GM20000 (cell line): ENCODE results near the gene LPP.

Experiments
- DNase-seq: peaks from one replicate; pipeline ENCODE4 v3.0.0; 2012; ENCODE audit warnings: low spot score
- TF ChIP-seq, protein P1 (sequence below): IDR thresholded peaks from 2 replicates; pipeline ENCODE4 v1.5.1; 2012; ENCODE audit warnings: mild to moderate bottlenecking, control low read depth; ENCODE audit errors: extremely low read depth, missing control alignments

Gene LPP

DNA sequence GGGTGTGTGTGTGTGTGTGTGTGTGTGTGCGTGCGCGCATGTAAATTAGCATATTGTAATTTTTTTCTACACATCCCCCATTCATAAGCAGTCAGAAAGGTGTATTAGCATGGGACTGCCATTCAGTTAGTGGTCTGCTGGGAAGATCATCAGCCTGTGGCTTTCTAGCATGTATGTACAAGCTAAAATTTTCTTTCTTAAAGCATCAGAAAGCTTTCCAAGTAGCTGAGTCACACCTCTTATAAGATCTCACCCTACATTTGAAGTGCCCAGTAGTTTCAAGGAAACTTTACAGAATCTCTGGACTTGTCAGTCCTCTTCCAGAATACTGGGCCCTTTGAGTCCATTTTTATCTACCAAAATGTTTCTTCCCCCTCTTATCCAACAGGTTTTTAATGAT lies 606.5 kb downstream of the LPP start:
- DNase-seq, result no peak
- TF ChIP-seq, protein P1, sequence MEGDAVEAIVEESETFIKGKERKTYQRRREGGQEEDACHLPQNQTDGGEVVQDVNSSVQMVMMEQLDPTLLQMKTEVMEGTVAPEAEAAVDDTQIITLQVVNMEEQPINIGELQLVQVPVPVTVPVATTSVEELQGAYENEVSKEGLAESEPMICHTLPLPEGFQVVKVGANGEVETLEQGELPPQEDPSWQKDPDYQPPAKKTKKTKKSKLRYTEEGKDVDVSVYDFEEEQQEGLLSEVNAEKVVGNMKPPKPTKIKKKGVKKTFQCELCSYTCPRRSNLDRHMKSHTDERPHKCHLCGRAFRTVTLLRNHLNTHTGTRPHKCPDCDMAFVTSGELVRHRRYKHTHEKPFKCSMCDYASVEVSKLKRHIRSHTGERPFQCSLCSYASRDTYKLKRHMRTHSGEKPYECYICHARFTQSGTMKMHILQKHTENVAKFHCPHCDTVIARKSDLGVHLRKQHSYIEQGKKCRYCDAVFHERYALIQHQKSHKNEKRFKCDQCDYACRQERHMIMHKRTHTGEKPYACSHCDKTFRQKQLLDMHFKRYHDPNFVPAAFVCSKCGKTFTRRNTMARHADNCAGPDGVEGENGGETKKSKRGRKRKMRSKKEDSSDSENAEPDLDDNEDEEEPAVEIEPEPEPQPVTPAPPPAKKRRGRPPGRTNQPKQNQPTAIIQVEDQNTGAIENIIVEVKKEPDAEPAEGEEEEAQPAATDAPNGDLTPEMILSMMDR, result no peak

DNA sequence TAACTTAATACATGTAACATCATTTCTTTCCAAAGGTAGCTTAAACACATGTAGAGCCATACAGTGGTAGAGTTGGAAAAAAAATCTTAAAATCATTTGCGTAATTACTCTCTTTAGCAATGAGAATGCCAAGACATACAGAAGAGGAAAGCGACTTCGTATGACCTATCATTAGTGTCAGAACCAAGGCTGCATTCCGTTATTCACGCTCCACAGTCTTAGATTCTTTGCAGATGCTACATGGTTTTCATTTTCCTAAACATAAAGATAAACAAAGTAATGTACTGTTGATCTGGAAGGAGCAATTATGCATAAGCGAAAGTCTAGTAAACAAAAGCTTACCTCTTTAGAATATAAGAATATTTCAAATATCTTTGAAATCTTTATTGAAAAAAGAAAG lies 607.5 kb downstream of the LPP start:
- TF ChIP-seq, protein P1, result no peak
- DNase-seq, result no peak

DNA sequence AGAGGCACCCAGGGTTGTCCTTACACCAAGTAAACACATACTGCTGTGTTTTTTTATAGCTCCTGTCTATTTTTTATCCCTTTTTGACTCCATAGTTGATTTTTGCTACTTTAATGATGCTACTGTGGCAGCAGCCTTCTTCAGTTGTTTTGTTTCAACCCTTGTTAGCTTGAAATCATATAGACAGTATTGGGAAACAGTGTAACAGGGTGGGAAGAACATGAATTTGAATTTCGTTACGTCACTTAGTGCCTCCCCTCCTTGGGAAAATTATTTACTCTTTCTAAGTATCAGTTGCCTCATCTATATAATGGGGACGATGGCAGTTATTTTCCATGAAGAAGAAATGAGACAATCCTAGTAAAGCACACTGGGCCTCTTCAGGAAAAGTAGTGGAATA lies 608.0 kb downstream of the LPP start:
- TF ChIP-seq, protein P1, result no peak
- DNase-seq, result no peak

DNA sequence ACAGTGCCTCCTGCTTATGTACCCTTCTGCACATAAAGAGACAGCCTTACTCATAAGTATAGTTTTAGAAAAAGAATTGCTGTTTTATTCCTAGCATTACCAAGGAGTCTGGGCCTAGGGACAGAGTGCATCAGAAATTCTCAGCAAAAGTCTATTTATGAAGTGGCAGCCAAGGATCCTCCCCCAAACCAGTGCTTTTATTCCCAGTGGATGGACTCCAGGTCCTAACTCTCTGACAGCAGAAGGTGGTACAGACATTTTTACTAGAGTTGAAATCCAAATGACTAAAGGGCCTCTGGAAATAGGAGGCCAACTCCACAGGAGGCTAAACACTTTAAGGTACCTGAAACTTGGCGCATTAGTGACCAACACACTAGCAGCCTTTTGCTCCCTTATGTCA lies 610.7 kb downstream of the LPP start:
- DNase-seq, result no peak
- TF ChIP-seq, protein P1, result no peak

DNA sequence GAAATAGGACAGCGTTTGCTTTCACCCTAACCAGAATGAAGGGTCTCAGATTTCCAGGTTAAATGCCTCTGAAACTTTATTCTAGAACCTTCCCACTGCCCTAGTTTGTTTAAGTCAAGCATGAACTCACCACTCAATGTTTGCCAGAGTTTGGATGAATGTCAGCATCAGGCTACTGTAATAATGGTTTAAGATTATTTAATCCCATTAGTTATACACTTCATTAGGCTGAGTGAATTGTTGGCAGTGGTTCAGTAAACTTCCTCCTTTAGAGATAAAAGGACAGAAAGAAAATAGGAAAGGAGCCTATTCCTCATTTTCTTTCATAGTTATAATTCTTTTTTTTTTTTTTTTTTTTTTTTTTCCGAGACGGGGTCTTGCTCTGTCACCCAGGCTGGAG lies 615.9 kb downstream of the LPP start:
- TF ChIP-seq, protein P1, result no peak
- no peak for DNase-seq

DNA sequence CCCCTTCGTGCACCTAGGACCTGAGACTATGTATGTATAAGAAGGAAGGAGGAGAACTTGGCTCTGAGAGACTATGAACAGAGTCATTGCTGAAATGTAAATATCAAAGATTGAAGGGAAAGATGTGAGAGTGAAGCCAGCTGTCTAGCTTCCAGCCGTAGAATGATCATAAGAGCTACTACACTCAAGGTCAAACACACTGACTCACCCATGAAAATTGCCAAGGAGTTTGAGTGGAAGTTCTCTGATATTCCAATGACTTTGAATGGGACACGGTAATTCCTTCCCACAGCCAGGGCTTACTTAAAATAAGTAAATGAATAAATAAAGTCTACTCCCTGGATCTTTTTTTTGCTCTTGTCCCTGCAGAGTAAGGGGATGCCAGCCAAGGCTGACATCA lies 618.9 kb downstream of the LPP start:
- TF ChIP-seq, protein P1, result no peak
- DNase-seq, result no peak

DNA sequence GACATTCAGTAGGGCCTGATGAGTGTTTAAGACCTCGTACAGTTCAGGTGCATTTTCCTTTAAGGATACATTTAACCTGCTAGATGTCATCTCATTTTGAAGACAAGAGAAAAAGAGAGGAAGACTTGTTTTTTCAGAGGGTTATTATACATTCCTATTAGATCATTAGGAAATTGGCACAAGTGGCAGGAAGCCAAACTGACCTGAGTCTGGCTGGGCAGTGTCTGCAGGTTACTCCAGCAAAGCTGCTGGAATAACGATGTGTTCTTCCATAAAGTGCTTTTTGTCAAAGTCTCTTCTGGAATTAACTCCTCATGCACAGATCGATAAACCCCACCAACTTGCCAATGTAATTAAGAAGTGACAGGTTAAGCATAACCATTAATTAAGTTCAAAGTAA lies 621.5 kb downstream of the LPP start:
- TF ChIP-seq, protein P1, result no peak
- no peak for DNase-seq
